Activated B cell treated with CpG ODN at 0.5 μM for 24 hours (primary cell): ENCODE data around the gene PEX10. TPM values are rescaled to one million over a fixed set of nuclear protein-coding genes. Genes with fewer than 3 reads are reported as not detected.

Experiments used
- ATAC-seq: fragments of 200-7000 bp; cut with Tn5 transposase; one replicate; pipeline ENCODE4 v1.10.0; 2021; ENCODE audit warnings: low read depth, mild to moderate bottlenecking, moderate library complexity
- CTCF ChIA-PET: fragments of 350-600 bp; sonication (Branson Sonifier 250); formaldehyde crosslinking; loops from one replicate; lab custom pipeline; 2021; ENCODE audit warnings: antibody characterized with exemption; lab: Charles Lee
- POLR2A ChIA-PET: fragments of 350-600 bp; sonication (Branson Sonifier 250); formaldehyde crosslinking; loops from one replicate; lab custom pipeline; 2021; ENCODE audit warnings: antibody characterized with exemption; lab: Charles Lee
- DNase-seq: peaks from one replicate; pipeline ENCODE4 v3.0.0; 2022
- H3K27ac Mint-ChIP-seq: one replicate; pipeline ENCODE4 v1.8.0; 2020; ENCODE audit warnings: mixed read lengths
- H3K27me3 Mint-ChIP-seq: one replicate; pipeline ENCODE4 v1.8.0; 2021; ENCODE audit warnings: mixed read lengths
- H3K36me3 Mint-ChIP-seq: one replicate; pipeline ENCODE4 v1.8.0; 2021; ENCODE audit warnings: low read depth, mixed read lengths
- H3K4me1 Mint-ChIP-seq: one replicate; pipeline ENCODE4 v1.8.0; 2021; ENCODE audit warnings: mixed read lengths
- H3K4me3 Mint-ChIP-seq: one replicate; pipeline ENCODE4 v1.8.0; 2020; ENCODE audit warnings: mild to moderate bottlenecking, mixed read lengths
- H3K9me3 Mint-ChIP-seq: one replicate; pipeline ENCODE4 v1.8.0; 2020; ENCODE audit warnings: mixed read lengths
- intact Hi-C: fragments of 100-400 bp; cut with micrococcal nuclease; formaldehyde crosslinking; loops from one replicate; pipeline ENCODE4 v1.15.1; 2024
- total RNA-seq: library from RNA; stranded (reverse); gene quantifications from 2 replicates; pipeline ENCODE4 v1.2.3, GENCODE V29; 2022
- TF ChIP-seq, protein P1 (sequence below): fragments of 200-600 bp; IDR thresholded peaks from one replicate; pipeline ENCODE4 v1.8.0; 2022; ENCODE audit warnings: antibody characterized with exemption, mild to moderate bottlenecking

The PEX10 gene
- total RNA-seq, 1 donor from 2014 or later = 18.9 TPM

- Mint-ChIP-seq H3K4me3 (no peak overlapping the region), H3K4me1 (no peaks in the 10 kb centered on the region), H3K27ac (no peak overlapping the region), H3K36me3 (no peaks in the 10 kb centered on the region), H3K27me3 (no peaks in the 10 kb centered on the region), H3K9me3 (no peaks in the 10 kb centered on the region)
- ChIA-PET CTCF (no interaction called here), POLR2A (no interaction called here)
- DNase-seq (no peak), ATAC-seq (no peak)
- intact Hi-C loops = no loop called here
- TF ChIP-seq, protein P1, sequence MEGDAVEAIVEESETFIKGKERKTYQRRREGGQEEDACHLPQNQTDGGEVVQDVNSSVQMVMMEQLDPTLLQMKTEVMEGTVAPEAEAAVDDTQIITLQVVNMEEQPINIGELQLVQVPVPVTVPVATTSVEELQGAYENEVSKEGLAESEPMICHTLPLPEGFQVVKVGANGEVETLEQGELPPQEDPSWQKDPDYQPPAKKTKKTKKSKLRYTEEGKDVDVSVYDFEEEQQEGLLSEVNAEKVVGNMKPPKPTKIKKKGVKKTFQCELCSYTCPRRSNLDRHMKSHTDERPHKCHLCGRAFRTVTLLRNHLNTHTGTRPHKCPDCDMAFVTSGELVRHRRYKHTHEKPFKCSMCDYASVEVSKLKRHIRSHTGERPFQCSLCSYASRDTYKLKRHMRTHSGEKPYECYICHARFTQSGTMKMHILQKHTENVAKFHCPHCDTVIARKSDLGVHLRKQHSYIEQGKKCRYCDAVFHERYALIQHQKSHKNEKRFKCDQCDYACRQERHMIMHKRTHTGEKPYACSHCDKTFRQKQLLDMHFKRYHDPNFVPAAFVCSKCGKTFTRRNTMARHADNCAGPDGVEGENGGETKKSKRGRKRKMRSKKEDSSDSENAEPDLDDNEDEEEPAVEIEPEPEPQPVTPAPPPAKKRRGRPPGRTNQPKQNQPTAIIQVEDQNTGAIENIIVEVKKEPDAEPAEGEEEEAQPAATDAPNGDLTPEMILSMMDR = no peak
These were observed 46.3 kb upstream of the PEX10 start for GRCh38 chr1:2458687-2459086.

DNA sequence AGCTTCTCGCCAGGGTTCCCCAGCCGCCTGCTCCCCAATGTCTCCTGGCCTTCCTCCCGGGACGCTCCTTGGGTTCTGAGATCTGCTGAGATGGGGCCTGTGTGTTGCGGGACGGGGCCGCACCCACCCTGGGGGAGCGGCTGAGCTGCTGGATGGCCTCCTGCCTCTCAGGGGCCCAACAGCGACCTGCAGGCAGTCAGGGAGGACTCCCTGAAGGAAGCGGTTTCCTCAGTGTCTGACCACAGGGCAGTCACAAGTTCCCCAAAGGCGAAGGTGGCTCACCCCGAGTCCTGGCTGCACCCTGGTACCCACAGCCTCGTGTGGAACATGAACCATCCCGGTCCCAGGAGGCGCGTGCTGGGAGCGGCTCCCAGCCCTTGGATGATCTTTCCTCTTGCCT lies 45.1 kb upstream of the PEX10 start:
- CTCF ChIA-PET = no interaction called here

DNA sequence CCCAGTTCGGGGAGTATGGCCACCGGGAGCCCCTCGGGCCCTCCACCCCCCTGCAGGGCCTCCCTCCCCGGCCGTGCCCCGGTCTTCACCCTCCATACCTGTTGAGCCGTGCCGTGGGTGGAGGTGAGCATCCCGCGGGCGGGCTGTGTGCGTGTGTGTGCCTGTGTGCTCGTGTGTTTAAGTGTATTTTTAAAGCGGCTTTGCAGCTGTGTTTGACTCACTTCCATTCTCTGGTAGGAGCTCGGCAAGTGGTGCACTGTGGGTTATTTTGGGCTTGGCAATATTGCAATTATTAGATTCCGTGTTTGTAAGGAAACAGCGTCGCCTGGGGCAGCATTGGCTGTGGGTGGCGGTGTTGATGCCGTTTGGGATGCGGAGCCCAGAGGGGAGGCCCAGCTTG lies 43.4 kb upstream of the PEX10 start:
- ChIA-PET POLR2A (no interaction called here), CTCF (no interaction called here)
- Mint-ChIP-seq H3K27ac (no peak overlapping the region), H3K9me3 (no peaks in the 10 kb centered on the region), H3K4me1 (no peaks in the 10 kb centered on the region), H3K36me3 (no peaks in the 10 kb centered on the region), H3K27me3 (no peaks in the 10 kb centered on the region), H3K4me3 (no peak overlapping the region)
- ATAC-seq (no peak), DNase-seq (no peak)
- TF ChIP-seq, protein P1 = no peak
- intact Hi-C loops = no loop called here

More for the DNA sequence above, 45.1 kb upstream of the PEX10 start:
- H3K36me3 Mint-ChIP-seq = no peaks in the 10 kb centered on the region
- DNase-seq (no peak), ATAC-seq (no peak)
- TF ChIP-seq, protein P1 = no peak
- no peak overlapping the region for H3K27ac Mint-ChIP-seq
- H3K27me3 Mint-ChIP-seq = no peaks in the 10 kb centered on the region
- no peak overlapping the region for H3K4me3 Mint-ChIP-seq
- POLR2A ChIA-PET = no interaction called here
- intact Hi-C loops = no loop called here
- no peaks in the 10 kb centered on the region for H3K4me1 Mint-ChIP-seq
- no peaks in the 10 kb centered on the region for H3K9me3 Mint-ChIP-seq

GRCh38 chr1:2454227-2454626 lies 41.9 kb upstream of the PEX10 start:
- POLR2A ChIA-PET = no interaction called here
- Mint-ChIP-seq H3K4me3 (no peak overlapping the region), H3K27me3 (no peaks in the 10 kb centered on the region), H3K4me1 (no peaks in the 10 kb centered on the region), H3K36me3 (no peaks in the 10 kb centered on the region), H3K27ac (no peak overlapping the region), H3K9me3 (no peaks in the 10 kb centered on the region)
- DNase-seq = no peak
- no peak for ATAC-seq
- intact Hi-C loops = no loop called here
- TF ChIP-seq, protein P1 = no peak
- CTCF ChIA-PET = no interaction called here

DNA sequence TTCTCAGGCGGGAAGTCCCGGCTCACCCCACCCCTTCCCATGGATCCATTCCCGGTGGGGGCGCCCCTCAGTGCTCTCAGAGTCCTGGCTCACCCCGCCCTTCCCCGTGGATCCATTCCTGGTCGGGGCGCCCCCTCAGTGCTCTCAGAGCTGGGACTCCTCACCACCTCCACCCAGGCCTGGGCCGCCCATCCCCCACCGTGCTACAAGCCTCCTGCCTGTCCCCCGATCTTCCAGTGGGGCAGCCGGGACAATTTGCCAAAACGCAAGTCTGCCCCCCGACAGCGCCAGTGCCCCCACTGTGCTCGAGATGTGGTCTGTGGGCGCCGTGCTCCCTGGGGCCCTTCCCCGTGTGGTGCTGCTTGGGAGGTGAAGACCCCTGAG lies 40.6 kb upstream of the PEX10 start:
- H3K27ac Mint-ChIP-seq = no peak overlapping the region
- intact Hi-C loops = no loop called here
- no peaks in the 10 kb centered on the region for H3K4me1 Mint-ChIP-seq
- no peaks in the 10 kb centered on the region for H3K9me3 Mint-ChIP-seq
- TF ChIP-seq, protein P1 = no peak
- ChIA-PET CTCF (no interaction called here), POLR2A (no interaction called here)
- no peaks in the 10 kb centered on the region for H3K36me3 Mint-ChIP-seq
- DNase-seq (no peak), ATAC-seq (no peak)
- H3K4me3 Mint-ChIP-seq = no peak overlapping the region
- no peaks in the 10 kb centered on the region for H3K27me3 Mint-ChIP-seq
